Activated B cell treated with CpG ODN at 0.5 μM for 24 hours (primary cell): Measurements from ENCODE around the gene SEC24D. TPM values are rescaled to one million over a fixed set of nuclear protein-coding genes. Genes with fewer than 3 reads are reported as not detected.

Experiments used
- ATAC-seq: fragments of 200-7000 bp; cut with Tn5 transposase; one replicate; pipeline ENCODE4 v1.10.0; 2021; ENCODE audit warnings: low read depth, mild to moderate bottlenecking, moderate library complexity
- CTCF ChIA-PET: fragments of 350-600 bp; sonication (Branson Sonifier 250); formaldehyde crosslinking; loops from one replicate; lab custom pipeline; 2021; ENCODE audit warnings: antibody characterized with exemption; lab: Charles Lee
- POLR2A ChIA-PET: fragments of 350-600 bp; sonication (Branson Sonifier 250); formaldehyde crosslinking; loops from one replicate; lab custom pipeline; 2021; ENCODE audit warnings: antibody characterized with exemption; lab: Charles Lee
- DNase-seq: peaks from one replicate; pipeline ENCODE4 v3.0.0; 2022
- H3K27ac Mint-ChIP-seq: one replicate; pipeline ENCODE4 v1.8.0; 2020; ENCODE audit warnings: mixed read lengths
- H3K27me3 Mint-ChIP-seq: one replicate; pipeline ENCODE4 v1.8.0; 2021; ENCODE audit warnings: mixed read lengths
- H3K36me3 Mint-ChIP-seq: one replicate; pipeline ENCODE4 v1.8.0; 2021; ENCODE audit warnings: low read depth, mixed read lengths
- H3K4me1 Mint-ChIP-seq: one replicate; pipeline ENCODE4 v1.8.0; 2021; ENCODE audit warnings: mixed read lengths
- H3K4me3 Mint-ChIP-seq: one replicate; pipeline ENCODE4 v1.8.0; 2020; ENCODE audit warnings: mild to moderate bottlenecking, mixed read lengths
- H3K9me3 Mint-ChIP-seq: one replicate; pipeline ENCODE4 v1.8.0; 2020; ENCODE audit warnings: mixed read lengths
- CTCF ChIP-seq: fragments of 200-600 bp; IDR thresholded peaks from one replicate; pipeline ENCODE4 v1.8.0; 2022; ENCODE audit warnings: antibody characterized with exemption, mild to moderate bottlenecking
- intact Hi-C: fragments of 100-400 bp; cut with micrococcal nuclease; formaldehyde crosslinking; loops from one replicate; pipeline ENCODE4 v1.15.1; 2024
- total RNA-seq: library from RNA; stranded (reverse); gene quantifications from 2 replicates; pipeline ENCODE4 v1.2.3, GENCODE V29; 2022

The SEC24D gene
- total RNA-seq, 1 donor from 2014 or later, result 19.4 TPM

- H3K27ac Mint-ChIP-seq, result no peak overlapping the region
- POLR2A ChIA-PET, result no interaction called here
- H3K9me3 Mint-ChIP-seq, result no peaks in the 10 kb centered on the region
- no peaks in the 10 kb centered on the region for H3K27me3 Mint-ChIP-seq
- no peak for TF ChIP-seq CTCF
- H3K4me3 Mint-ChIP-seq, result no peak overlapping the region
- intact Hi-C loops, result no loop called here
- H3K36me3 Mint-ChIP-seq, result peaks cover 34% of the 10 kb centered on the region
- peaks cover 17% of the 10 kb centered on the region for H3K4me1 Mint-ChIP-seq
- CTCF ChIA-PET, result no interaction called here
- ATAC-seq (no peak), DNase-seq (no peak)
Measured at GRCh38 chr4:118833192-118833820, 2.6 kb downstream of the SEC24D start.

GRCh38 chr4:118829107-118829506 lies 6.8 kb downstream of the SEC24D start:
- ATAC-seq (no peak), DNase-seq (no peak)
- ChIA-PET CTCF (no interaction called here), POLR2A (no interaction called here)
- intact Hi-C loops, result no loop called here
- no peaks in the 10 kb centered on the region for H3K9me3 Mint-ChIP-seq
- no peak overlapping the region for H3K4me3 Mint-ChIP-seq
- TF ChIP-seq CTCF, result no peak
- peaks cover 4% of the 10 kb centered on the region for H3K4me1 Mint-ChIP-seq
- H3K36me3 Mint-ChIP-seq, result peaks cover 42% of the 10 kb centered on the region
- no peak overlapping the region for H3K27ac Mint-ChIP-seq
- H3K27me3 Mint-ChIP-seq, result no peaks in the 10 kb centered on the region

GRCh38 chr4:118826723-118827444 lies 9.0 kb downstream of the SEC24D start:
- H3K4me1 Mint-ChIP-seq, result no peaks in the 10 kb centered on the region
- CTCF ChIA-PET, result no interaction called here

GRCh38 chr4:118825799-118826198 lies 10.1 kb downstream of the SEC24D start:
- DNase-seq (no peak), ATAC-seq (no peak)
- Mint-ChIP-seq H3K36me3 (peaks cover 49% of the 10 kb centered on the region), H3K27ac (no peak overlapping the region), H3K27me3 (no peaks in the 10 kb centered on the region), H3K9me3 (no peaks in the 10 kb centered on the region), H3K4me1 (no peaks in the 10 kb centered on the region), H3K4me3 (no peak overlapping the region)
- TF ChIP-seq CTCF, result no peak
- CTCF ChIA-PET, result no interaction called here
- intact Hi-C loops, result no loop called here
- POLR2A ChIA-PET, result no interaction called here

More at GRCh38 chr4:118826723-118827444, 9.0 kb downstream of the SEC24D start:
- POLR2A ChIA-PET, result no interaction called here
- peaks cover 52% of the 10 kb centered on the region for H3K36me3 Mint-ChIP-seq
- no peak for ATAC-seq
- H3K4me3 Mint-ChIP-seq, result no peak overlapping the region
- H3K9me3 Mint-ChIP-seq, result no peaks in the 10 kb centered on the region
- H3K27ac Mint-ChIP-seq, result no peak overlapping the region
- no peaks in the 10 kb centered on the region for H3K27me3 Mint-ChIP-seq
- TF ChIP-seq CTCF, result no peak
- DNase-seq, result no peak
- intact Hi-C loops, result no loop called here

GRCh38 chr4:118824141-118824540 lies 11.8 kb downstream of the SEC24D start:
- ATAC-seq (no peak), DNase-seq (no peak)
- no peak overlapping the region for H3K27ac Mint-ChIP-seq
- no peaks in the 10 kb centered on the region for H3K4me1 Mint-ChIP-seq
- H3K4me3 Mint-ChIP-seq, result no peak overlapping the region
- ChIA-PET POLR2A (no interaction called here), CTCF (no interaction called here)
- H3K27me3 Mint-ChIP-seq, result no peaks in the 10 kb centered on the region
- intact Hi-C loops, result loop anchor here (5.0 kb wide), 1 partner anchor 43 kb away; no protein-coding TSS in a partner anchor
- peaks cover 43% of the 10 kb centered on the region for H3K36me3 Mint-ChIP-seq
- no peak for TF ChIP-seq CTCF
- H3K9me3 Mint-ChIP-seq, result no peaks in the 10 kb centered on the region
